ENCODE measurements around the gene RAB11FIP4. TPM values are rescaled to one million over a fixed set of nuclear protein-coding genes. Genes with fewer than 3 reads are reported as not detected.

Gene RAB11FIP4
- total and polyA plus RNA-seq, 2 of the 8 experiments (the other 6 are each of a cell fraction or from before 2014, with no cell fraction given) = 21.7 to 53.2 TPM

DNA sequence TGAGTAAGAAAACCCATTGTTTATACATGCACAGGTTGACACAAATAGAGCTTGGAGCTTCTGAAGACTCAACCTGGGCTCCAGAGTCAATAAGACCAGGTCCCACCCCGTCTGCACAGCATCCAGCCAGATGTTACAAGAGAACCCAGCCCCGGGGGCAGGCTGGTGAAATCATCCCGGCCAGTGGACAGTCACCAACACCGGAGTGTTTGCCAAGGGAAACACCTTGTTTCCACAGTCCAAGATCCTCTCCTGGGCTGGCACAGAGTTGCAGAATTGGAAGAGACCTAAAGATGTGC is 90.3 kb downstream of the RAB11FIP4 start (continued):
- TF ChIP-seq KDM5A (IDR thresholded peaks at IDR 0.05; ENCODE audit: low read length) = no peak
- TF ChIP-seq TAF1 (IDR thresholded peaks at IDR 0.05; ENCODE audit: low read depth, low read length) = no peak
- no peak for TF ChIP-seq CEBPB (IDR thresholded peaks at IDR 0.05; ENCODE audit: low read depth, low read length)
